GM12875 (cell line): Measurements from ENCODE around the gene CAVIN2.

ENCODE experiments used
- H3K4me3 ChIP-seq: one replicate; pipeline ENCODE4 v1.5.1; 2011; ENCODE audit warnings: low read depth, low read length, control low read depth
- TF ChIP-seq, protein P1 (sequence below): IDR thresholded peaks from 2 replicates; pipeline ENCODE4 v1.5.1; 2011; ENCODE audit warnings: low read depth, mild to moderate bottlenecking, control low read depth, inconsistent platforms, low read length, moderate library complexity, borderline replicate concordance; ENCODE audit not compliant: insufficient read depth

Gene CAVIN2

DNA sequence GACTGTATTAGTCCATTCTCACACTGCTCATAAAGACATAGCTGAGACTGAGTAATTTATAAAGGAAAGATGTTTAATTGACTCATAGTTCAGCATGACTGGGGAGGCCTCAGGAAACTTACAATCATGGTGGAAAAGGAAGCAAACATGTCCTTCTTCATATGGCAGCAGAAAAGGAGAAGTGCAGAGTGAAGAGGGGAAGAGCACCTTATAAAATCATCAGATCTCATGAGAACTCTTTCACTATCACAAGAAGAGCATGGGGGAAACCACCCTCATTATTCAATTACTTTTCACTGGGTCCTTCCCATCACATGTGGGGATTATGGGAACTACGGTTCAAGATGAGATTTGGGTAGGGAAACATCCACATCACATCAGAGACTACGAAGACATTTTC, 43.0 kb upstream of the CAVIN2 start:
- H3K4me3 ChIP-seq = no peak overlapping the region
- TF ChIP-seq, protein P1, sequence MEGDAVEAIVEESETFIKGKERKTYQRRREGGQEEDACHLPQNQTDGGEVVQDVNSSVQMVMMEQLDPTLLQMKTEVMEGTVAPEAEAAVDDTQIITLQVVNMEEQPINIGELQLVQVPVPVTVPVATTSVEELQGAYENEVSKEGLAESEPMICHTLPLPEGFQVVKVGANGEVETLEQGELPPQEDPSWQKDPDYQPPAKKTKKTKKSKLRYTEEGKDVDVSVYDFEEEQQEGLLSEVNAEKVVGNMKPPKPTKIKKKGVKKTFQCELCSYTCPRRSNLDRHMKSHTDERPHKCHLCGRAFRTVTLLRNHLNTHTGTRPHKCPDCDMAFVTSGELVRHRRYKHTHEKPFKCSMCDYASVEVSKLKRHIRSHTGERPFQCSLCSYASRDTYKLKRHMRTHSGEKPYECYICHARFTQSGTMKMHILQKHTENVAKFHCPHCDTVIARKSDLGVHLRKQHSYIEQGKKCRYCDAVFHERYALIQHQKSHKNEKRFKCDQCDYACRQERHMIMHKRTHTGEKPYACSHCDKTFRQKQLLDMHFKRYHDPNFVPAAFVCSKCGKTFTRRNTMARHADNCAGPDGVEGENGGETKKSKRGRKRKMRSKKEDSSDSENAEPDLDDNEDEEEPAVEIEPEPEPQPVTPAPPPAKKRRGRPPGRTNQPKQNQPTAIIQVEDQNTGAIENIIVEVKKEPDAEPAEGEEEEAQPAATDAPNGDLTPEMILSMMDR = no peak

DNA sequence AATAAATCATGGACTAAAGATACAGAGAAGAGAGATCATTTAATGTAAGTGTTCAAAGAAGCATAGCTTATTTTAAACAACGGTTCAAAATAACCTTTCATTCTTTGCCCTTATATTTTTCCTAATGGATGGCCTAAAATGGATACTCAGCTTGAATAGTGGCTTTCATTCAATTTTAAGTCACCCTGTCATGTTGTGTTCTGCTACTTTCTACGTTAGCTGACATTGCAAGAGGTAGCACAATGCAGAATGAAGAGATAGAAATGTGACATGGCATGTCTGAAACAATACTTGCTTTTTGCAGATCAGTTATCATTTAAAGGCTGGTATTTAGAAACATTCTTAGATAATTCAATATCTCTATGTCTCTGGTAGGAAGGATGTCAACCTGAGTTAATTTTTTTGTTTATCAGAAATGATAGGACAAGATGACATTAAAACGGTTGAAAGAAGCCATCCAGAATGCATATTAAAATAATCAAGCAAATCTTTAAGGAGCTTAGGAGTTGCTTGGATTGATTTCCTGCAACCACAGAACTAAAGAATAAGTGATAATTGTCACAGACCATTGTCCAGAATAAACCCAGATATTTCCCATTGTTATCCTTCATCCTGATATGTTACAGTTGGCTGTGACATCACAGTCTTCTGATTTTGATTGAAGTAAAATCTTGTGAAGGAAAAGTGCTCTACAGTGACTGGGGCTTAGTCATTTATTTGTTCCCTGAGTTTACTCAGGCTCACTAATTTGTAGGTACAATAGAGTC, 41.7 kb upstream of the CAVIN2 start:
- TF ChIP-seq, protein P1 = no peak
- no peak overlapping the region for H3K4me3 ChIP-seq

DNA sequence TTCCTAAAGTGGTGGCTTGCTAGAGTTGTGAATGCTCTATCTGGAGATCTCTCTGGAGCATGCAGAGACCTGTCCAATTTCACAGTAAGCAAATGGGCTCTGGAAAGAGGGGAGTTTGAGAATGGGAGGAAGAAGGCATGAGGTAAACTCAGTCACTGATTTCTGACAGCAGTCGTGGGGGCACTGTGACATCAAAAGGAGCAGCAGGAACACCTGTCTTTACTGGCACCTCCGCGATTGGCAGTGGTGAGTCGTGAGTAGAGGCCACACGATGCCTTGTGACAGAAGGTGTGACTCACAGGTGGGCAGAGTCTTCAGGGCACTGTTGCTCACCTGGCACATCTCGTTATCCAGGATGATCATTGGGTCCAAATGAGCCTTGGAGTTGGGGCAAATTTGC, 38.8 kb upstream of the CAVIN2 start:
- TF ChIP-seq, protein P1 = no peak
- no peak overlapping the region for H3K4me3 ChIP-seq

DNA sequence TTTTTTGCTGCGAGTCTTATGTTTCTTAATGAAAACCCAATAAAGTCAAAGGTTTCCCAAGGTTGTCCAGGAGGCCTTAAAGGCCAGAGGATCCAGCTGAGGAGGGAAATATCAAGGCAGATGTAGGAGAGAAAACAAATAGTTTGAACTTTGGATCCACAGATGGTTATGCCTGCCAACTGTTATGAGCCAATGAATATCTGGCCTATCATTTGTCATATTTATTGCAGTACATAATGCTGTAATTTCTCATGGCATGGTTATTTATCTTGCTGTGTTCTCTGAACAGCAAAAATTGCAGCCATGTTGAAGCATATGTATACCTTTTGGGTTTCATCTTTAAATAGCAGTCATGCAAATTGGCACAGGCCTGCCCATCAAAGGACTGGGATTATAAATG, 38.2 kb upstream of the CAVIN2 start:
- TF ChIP-seq, protein P1 = no peak

DNA sequence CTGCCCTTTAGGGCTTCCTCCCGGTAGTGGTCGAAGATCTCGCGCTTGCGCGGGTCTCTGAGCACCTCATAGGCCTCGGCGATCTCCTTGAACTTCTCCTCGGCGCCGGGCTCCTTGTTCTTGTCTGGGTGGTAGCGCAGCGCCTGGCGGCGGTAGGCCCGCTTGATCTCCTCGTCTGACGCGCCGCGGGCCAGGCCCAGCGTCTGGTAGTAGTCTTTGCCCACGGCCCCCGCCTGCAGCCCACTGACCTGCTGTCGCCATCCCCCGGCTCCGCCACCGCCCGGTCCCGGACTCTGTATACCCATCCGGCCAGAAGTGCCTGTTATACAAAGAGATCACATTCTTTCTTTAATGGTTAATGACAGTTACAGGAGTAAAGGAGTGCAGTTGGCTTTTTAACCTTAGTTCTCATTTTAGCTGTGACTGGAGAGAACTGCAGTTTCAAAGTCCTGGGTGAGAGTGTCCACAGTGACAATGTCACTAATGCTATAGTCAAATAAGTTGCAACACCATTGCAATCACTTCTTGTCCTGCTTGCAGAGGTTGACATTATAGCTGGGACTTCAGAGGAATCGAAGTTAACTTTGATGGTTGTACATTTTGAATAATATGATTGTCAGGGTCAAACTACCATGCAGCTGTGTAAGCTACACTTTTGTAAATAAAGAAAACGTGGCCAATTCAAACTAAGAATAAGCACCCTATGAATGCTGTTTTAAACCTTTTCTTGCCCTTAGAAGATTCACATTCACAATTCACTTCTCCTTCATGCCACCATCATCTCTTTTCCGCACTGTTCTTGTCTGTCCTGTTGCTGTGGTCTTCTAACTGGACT, 35.3 kb upstream of the CAVIN2 start:
- no peak overlapping the region for H3K4me3 ChIP-seq
- TF ChIP-seq, protein P1 = no peak

More for the DNA sequence above, 38.2 kb upstream of the CAVIN2 start:
- no peak overlapping the region for H3K4me3 ChIP-seq

DNA sequence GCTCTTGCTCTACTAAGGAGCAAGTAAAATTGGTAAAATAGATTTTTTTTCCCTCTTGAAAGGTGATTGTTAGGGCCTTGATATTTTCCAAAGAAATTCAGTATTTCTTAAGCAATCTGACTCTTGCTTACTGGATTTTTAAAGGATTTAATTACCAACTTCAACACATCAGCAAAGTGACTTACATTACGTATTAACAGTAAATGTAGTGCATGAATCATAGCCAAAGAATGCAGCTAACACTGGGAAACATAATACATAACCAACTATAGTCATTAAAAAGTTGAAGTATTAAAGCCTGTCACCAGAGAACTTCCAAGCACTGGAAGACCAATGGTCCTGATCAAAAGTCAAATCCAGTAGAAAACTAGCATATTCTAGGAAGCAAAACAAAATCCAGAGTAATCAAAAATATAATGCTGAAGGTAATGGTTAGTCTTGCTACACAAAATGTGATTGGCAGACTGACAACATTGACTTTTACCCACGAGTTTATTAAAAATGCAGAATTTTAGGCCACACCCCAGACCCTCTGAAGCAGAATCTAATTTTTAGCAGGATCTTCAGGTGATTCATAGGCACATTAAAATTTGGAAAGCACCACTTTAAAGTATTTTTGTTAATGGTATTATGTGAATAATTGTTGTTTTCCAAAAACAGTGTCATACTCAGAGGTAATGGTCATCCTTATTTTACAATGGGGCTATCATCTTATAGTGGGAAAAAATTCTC, 31.8 kb upstream of the CAVIN2 start:
- no peak overlapping the region for H3K4me3 ChIP-seq
- TF ChIP-seq, protein P1 = no peak
